ENCODE data around the gene DTD2. TPM values are rescaled to one million over a fixed set of nuclear protein-coding genes. Genes with fewer than 3 reads are reported as not detected.

DTD2 gene
- total and polyA plus RNA-seq, 2 of the 8 experiments (the other 6 are each of a cell fraction or from before 2014, with no cell fraction given): 12.0 to 19.5 TPM

Other genes starting within 250 kb of the DTD2 start
- gene HECTD1, start 249.7 kb downstream of the DTD2 start, total RNA-seq (2021; fragmentation: NEBNext Ultra II Directional; extraction: Animal tissue kit (Norgen Biotek cat#: 25700)): 105 and 110 TPM in 2 replicates
- 28.4 and 44.7 TPM in 2 replicates for gene HECTD1, start 249.7 kb downstream of the DTD2 start, polyA plus RNA-seq (2011; rRNA removed)
- gene HEATR5A, start 37.0 kb downstream of the DTD2 start, total RNA-seq (2021; fragmentation: NEBNext Ultra II Directional; extraction: Animal tissue kit (Norgen Biotek cat#: 25700)): 36.2 and 37.8 TPM in 2 replicates
- gene HEATR5A, start 37.0 kb downstream of the DTD2 start, polyA plus RNA-seq (2011; rRNA removed): 6.7 and 9.0 TPM in 2 replicates
- not detected in 2 replicates for gene GPR33, start 30.5 kb upstream of the DTD2 start, total RNA-seq (2021; fragmentation: NEBNext Ultra II Directional; extraction: Animal tissue kit (Norgen Biotek cat#: 25700))
- gene GPR33, start 30.5 kb upstream of the DTD2 start, polyA plus RNA-seq (2011; rRNA removed): not detected in 2 replicates
- 6.8 and 9.2 TPM in 2 replicates for gene NUBPL, start 103.9 kb upstream of the DTD2 start, total RNA-seq (2021; fragmentation: NEBNext Ultra II Directional; extraction: Animal tissue kit (Norgen Biotek cat#: 25700))
- 1.3 and 1.6 TPM in 2 replicates for gene NUBPL, start 103.9 kb upstream of the DTD2 start, polyA plus RNA-seq (2011; rRNA removed)